PC-3 (cell line): Measurements from ENCODE around the gene CTXN2.

Experiments
- CTCF ChIP-seq: fragments of 300-600 bp; sonication (generic); conservative IDR thresholded peaks from 2 replicates; pipeline ENCODE4 v1.5.1; 2017; ENCODE audit warnings: antibody characterized with exemption, low read depth, mild to moderate bottlenecking, low read length
- EZH2 ChIP-seq: fragments of 300-600 bp; sonication (generic); IDR thresholded peaks from one replicate; pipeline ENCODE4 v1.6.1; 2017; ENCODE audit warnings: antibody characterized with exemption, mild to moderate bottlenecking, low read length; ENCODE audit not compliant: unreplicated experiment
- EZH2phosphoT487 ChIP-seq: fragments of 300-600 bp; sonication (generic); IDR thresholded peaks from 2 replicates; pipeline ENCODE4 v1.6.1; 2018; ENCODE audit warnings: mild to moderate bottlenecking, antibody characterized with exemption, low read length, borderline replicate concordance

- no peak for TF ChIP-seq CTCF
- TF ChIP-seq EZH2: no peak
- TF ChIP-seq EZH2phosphoT487: no peak
Observed at GRCh38 chr15:48205981-48206380, 14.5 kb downstream of the CTXN2 start, which contains the start of gene SLC12A1.
